Muscle of back (tissue), 11 donors: Measurements from ENCODE around the gene INO80C. TPM values are rescaled to one million over a fixed set of nuclear protein-coding genes. Genes with fewer than 3 reads are reported as not detected.

Experiments used
- DNase-seq, 3 donors: peaks; one replicate each; pipeline versions ENCODE4 v3.0.0 to v3.0.0-alpha.2; 2013
- polyA plus RNA-seq, 10 donors: library from polyadenylated mRNA; unstranded; fragments of 120-200 nt; gene quantifications; one replicate each; pipeline ENCODE4 v1.2.1, GENCODE V29; 2013; ENCODE audit not compliant: insufficient read length in 10 of 10

INO80C gene
- polyA plus RNA-seq, 10 donors = 19.9 to 32.7 (median 25.1) TPM

- no peak for DNase-seq
Measured at GRCh38 chr18:35431374-35431741, 66.4 kb downstream of the INO80C start.

GRCh38 chr18:35430721-35431373 is 66.9 kb downstream of the INO80C start:
- DNase-seq = no peak

- DNase-seq = no peak
Measured at GRCh38 chr18:35426786-35427185, 71.0 kb downstream of the INO80C start.

GRCh38 chr18:35424356-35424755 is 73.4 kb downstream of the INO80C start:
- DNase-seq = no peak

- DNase-seq = peak in 2 of 3 donors; percentile 55 to 57
Measured at GRCh38 chr18:35422237-35422636, 75.5 kb downstream of the INO80C start.

- DNase-seq = no peak
Measured at GRCh38 chr18:35418610-35419009, 79.2 kb downstream of the INO80C start.

Other genes starting within 250 kb of the INO80C start
- 10 to 100 TPM; 16.7 to 44.7 (median 21.3) TPM for gene ZSCAN30, start 207.7 kb downstream of the INO80C start, polyA plus RNA-seq
- gene ZNF24, start 153.5 kb downstream of the INO80C start, polyA plus RNA-seq = 10 to 100 TPM; 27.5 to 38.0 (median 35.2) TPM
- 1 to 10 TPM in 7 of 10 donors, under 1 TPM in 3; 0.78 to 1.6 (median 1.1) TPM for gene ZNF396, start 120.6 kb downstream of the INO80C start, polyA plus RNA-seq
- 100 to 1,000 TPM in 3 of 10 donors, 10 to 100 TPM in 7; 78.8 to 115 (median 91.1) TPM for gene GALNT1, start 83.8 kb upstream of the INO80C start, polyA plus RNA-seq